ENCODE results near the gene FDX2. TPM values are rescaled to one million over a fixed set of nuclear protein-coding genes. Genes with fewer than 3 reads are reported as not detected.

Gene FDX2
- total and polyA plus RNA-seq, 2 experiments from 2014 or later = 28.7 to 35.0 TPM

GRCh38 chr19:10321874-10322835 is 6.3 kb upstream of the FDX2 start:
- Mint-ChIP-seq H3K36me3 (ENCODE audit: low read depth) (peaks cover 60% of the 10 kb centered on the region), H3K4me1 (no peaks in the 10 kb centered on the region), H3K27me3 (ENCODE audit: insufficient read depth, low read depth, poor library complexity) (peaks cover 2% of the 10 kb centered on the region), H3K27ac (no peak overlapping the region), H3K9me3 (no peaks in the 10 kb centered on the region), H3K4me3 (no peak overlapping the region)
- H3K79me2 ChIP-seq (replicated peaks; ENCODE audit: insufficient read depth) = no peaks in the 10 kb centered on the region
- H3F3A ChIP-seq (replicated peaks; ENCODE audit: low read depth) = peaks cover 5% of the 10 kb centered on the region
- peaks cover 19% of the 10 kb centered on the region; the same call in 1 of the 2 replicates for H3K36me3 ChIP-seq (ENCODE audit: insufficient read depth)
- no peak overlapping the region for H3K4me3 ChIP-seq
- H3K4me2 ChIP-seq = no peak overlapping the region
- no peak for DNase-seq (ENCODE audit: low spot score)
- no peak overlapping the region for H2AFZ ChIP-seq
- H3K9me2 ChIP-seq (ENCODE audit: insufficient read depth) = no peaks in the 10 kb centered on the region
- TF ChIP-seq ZNF331 (CRISPR knock-in tag; IDR thresholded peaks at IDR 0.05; ENCODE audit: low read depth) (no peak), EZH2 (IDR thresholded peaks at IDR 0.05; ENCODE audit: low read depth, unreplicated experiment) (no peak), STAT1 (IDR thresholded peaks at IDR 0.05; ENCODE audit: unreplicated experiment) (no peak), JUNB (IDR thresholded peaks at IDR 0.05; ENCODE audit: unreplicated experiment) (no peak), NANOG (IDR thresholded peaks at IDR 0.05; ENCODE audit: borderline replicate concordance) (no peak)
- no peaks in the 10 kb centered on the region for H3K27me3 ChIP-seq (ENCODE audit: insufficient read depth)
- H3K27ac ChIP-seq (ENCODE audit: low read depth) = no peak overlapping the region
- no peaks in the 10 kb centered on the region for H3K4me1 ChIP-seq (ENCODE audit: insufficient read depth)
- no peak for ATAC-seq
- peaks cover 11% of the 10 kb centered on the region for H4K20me1 ChIP-seq (replicated peaks; ENCODE audit: insufficient read depth)

- no peak overlapping the region for H3K27ac ChIP-seq (ENCODE audit: low read depth)
- Mint-ChIP-seq H3K27ac (no peak overlapping the region), H3K9me3 (no peaks in the 10 kb centered on the region), H3K4me1 (peaks cover under 1% of the 10 kb centered on the region; the same call in 2 of the 3 replicates), H3K36me3 (ENCODE audit: low read depth) (peaks cover 60% of the 10 kb centered on the region), H3K27me3 (ENCODE audit: insufficient read depth, low read depth, poor library complexity) (peaks cover 2% of the 10 kb centered on the region), H3K4me3 (no peak overlapping the region)
- no peak overlapping the region for H2AFZ ChIP-seq
- peaks cover 8% of the 10 kb centered on the region for H3F3A ChIP-seq (replicated peaks; ENCODE audit: low read depth)
- peaks cover 19% of the 10 kb centered on the region; the same call in 1 of the 2 replicates for H3K36me3 ChIP-seq (ENCODE audit: insufficient read depth)
- H3K4me3 ChIP-seq = no peak overlapping the region
- ATAC-seq (no peak), DNase-seq (ENCODE audit: low spot score) (no peak)
- no peaks in the 10 kb centered on the region for H3K79me2 ChIP-seq (replicated peaks; ENCODE audit: insufficient read depth)
- H3K27me3 ChIP-seq (ENCODE audit: insufficient read depth) = no peaks in the 10 kb centered on the region
- peaks cover under 1% of the 10 kb centered on the region; the same call in 1 of the 2 replicates for H3K4me1 ChIP-seq (ENCODE audit: insufficient read depth)
- H4K20me1 ChIP-seq (replicated peaks; ENCODE audit: insufficient read depth) = peaks cover 11% of the 10 kb centered on the region
- H3K9me2 ChIP-seq (ENCODE audit: insufficient read depth) = no peaks in the 10 kb centered on the region
- no peak overlapping the region for H3K4me2 ChIP-seq
- TF ChIP-seq ETS1 (IDR thresholded peaks at IDR 0.05) (no peak), EZH2phosphoT487 (IDR thresholded peaks at IDR 0.05; ENCODE audit: unreplicated experiment) (no peak), CTCF (conservative IDR thresholded peaks at IDR 0.05; ENCODE audit: low read depth in 2 of 2) (no peak), ZNF462 (CRISPR knock-in tag; IDR thresholded peaks at IDR 0.05) (no peak), NANOG (IDR thresholded peaks at IDR 0.05; ENCODE audit: borderline replicate concordance) (no peak), EZH2 (IDR thresholded peaks at IDR 0.05; ENCODE audit: low read depth, unreplicated experiment) (no peak)
Measured at GRCh38 chr19:10321417-10321797, 5.6 kb upstream of the FDX2 start.
